Measurements from ENCODE around the gene PXYLP1. TPM values are rescaled to one million over a fixed set of nuclear protein-coding genes. Genes with fewer than 3 reads are reported as not detected.
A peak's percentile ranks its signal among the peaks of the same experiment; 100 is the strongest.

PXYLP1 gene
- total RNA-seq, 3 donors from 2014 or later (not counting 1 experiment from before 2014, with no cell fraction given) = 13.0 to 32.4 (median 21.7) TPM

GRCh38 chr3:141268791-141269190, 37.2 kb downstream of the PXYLP1 start:
- ATAC-seq (no peak), DNase-seq (no peak)
- no peaks in the 10 kb centered on the region for H3K36me3 Mint-ChIP-seq
- no peak overlapping the region for H3K4me3 Mint-ChIP-seq
- intact Hi-C loops (cut with micrococcal nuclease) = no loop called here
- peaks cover 17 to 36% of the 10 kb centered on the region in 2 donors for H3K4me1 Mint-ChIP-seq
- H3K27ac ChIP-seq (ENCODE audit: low read length) = no peak overlapping the region
- H3K9me3 ChIP-seq (ENCODE audit: control insufficient read depth, insufficient read depth, low read length) = no peaks in the 10 kb centered on the region
- H3K36me3 ChIP-seq (ENCODE audit: control insufficient read depth, insufficient read depth, low read length) = no peaks in the 10 kb centered on the region
- no peak overlapping the region for H3K4me3 ChIP-seq (ENCODE audit: low read length)
- peaks cover 14% of the 10 kb centered on the region for H3K4me1 ChIP-seq (ENCODE audit: control insufficient read depth, insufficient read depth, low read length)
- no peaks in the 10 kb centered on the region for H3K27me3 ChIP-seq (ENCODE audit: control insufficient read depth, insufficient read depth, low read length)
- no peaks in the 10 kb centered on the region for H3K9me3 Mint-ChIP-seq
- TF ChIP-seq CTCF (IDR thresholded peaks at IDR 0.05) = no peak
- peak overlapping the region in 1 of 2 donors; percentile 97 for H3K27ac Mint-ChIP-seq
- WGBS (ENCODE audit: insufficient coverage) = 82% methylated on average over 4 of the region's 4 CpGs
- no peaks in the 10 kb centered on the region for H3K27me3 Mint-ChIP-seq (ENCODE audit: low read depth in 2 of 2)

- 99% methylated on average over 3 of the region's 3 CpGs for WGBS (ENCODE audit: insufficient coverage)
- Histone ChIP-seq H3K9me3 (ENCODE audit: control insufficient read depth, insufficient read depth, low read length) (no peaks in the 10 kb centered on the region), H3K27ac (ENCODE audit: low read length) (no peak overlapping the region), H3K36me3 (ENCODE audit: control insufficient read depth, insufficient read depth, low read length) (no peaks in the 10 kb centered on the region), H3K27me3 (ENCODE audit: control insufficient read depth, insufficient read depth, low read length) (no peaks in the 10 kb centered on the region), H3K4me3 (ENCODE audit: low read length) (no peak overlapping the region), H3K4me1 (ENCODE audit: control insufficient read depth, insufficient read depth, low read length) (peaks cover 25% of the 10 kb centered on the region)
- H3K4me1 Mint-ChIP-seq = peaks cover 25 to 41% of the 10 kb centered on the region in 2 donors
- no peak for DNase-seq
- H3K4me3 Mint-ChIP-seq = no peak overlapping the region
- H3K9me3 Mint-ChIP-seq = no peaks in the 10 kb centered on the region
- no peaks in the 10 kb centered on the region for H3K27me3 Mint-ChIP-seq (ENCODE audit: low read depth in 2 of 2)
- no peaks in the 10 kb centered on the region for H3K36me3 Mint-ChIP-seq
- no peak overlapping the region for H3K27ac Mint-ChIP-seq
- TF ChIP-seq CTCF (IDR thresholded peaks at IDR 0.05) = no peak
- ATAC-seq = no peak
- intact Hi-C loops (cut with micrococcal nuclease) = no loop called here
Observed at GRCh38 chr3:141269961-141270360, 38.3 kb downstream of the PXYLP1 start.

- Mint-ChIP-seq H3K4me3 (no peak overlapping the region), H3K27ac (no peak overlapping the region), H3K4me1 (peaks cover 28 to 35% of the 10 kb centered on the region in 2 donors), H3K9me3 (no peaks in the 10 kb centered on the region), H3K36me3 (no peaks in the 10 kb centered on the region), H3K27me3 (ENCODE audit: low read depth in 2 of 2) (no peaks in the 10 kb centered on the region)
- no peaks in the 10 kb centered on the region for H3K36me3 ChIP-seq (ENCODE audit: control insufficient read depth, insufficient read depth, low read length)
- DNase-seq (no peak), ATAC-seq (no peak)
- peaks cover 28% of the 10 kb centered on the region for H3K4me1 ChIP-seq (ENCODE audit: control insufficient read depth, insufficient read depth, low read length)
- intact Hi-C loops (cut with micrococcal nuclease) = no loop called here
- no peaks in the 10 kb centered on the region for H3K9me3 ChIP-seq (ENCODE audit: control insufficient read depth, insufficient read depth, low read length)
- 87% methylated on average over 4 of the region's 4 CpGs for WGBS (ENCODE audit: insufficient coverage)
- H3K4me3 ChIP-seq (ENCODE audit: low read length) = no peak overlapping the region
- H3K27me3 ChIP-seq (ENCODE audit: control insufficient read depth, insufficient read depth, low read length) = no peaks in the 10 kb centered on the region
- TF ChIP-seq CTCF (IDR thresholded peaks at IDR 0.05) = no peak
- no peak overlapping the region for H3K27ac ChIP-seq (ENCODE audit: low read length)
Observed at GRCh38 chr3:141271279-141272030, 39.8 kb downstream of the PXYLP1 start.
